IMR-90 (cell line): ENCODE results near the gene NOL4L. TPM values are rescaled to one million over a fixed set of nuclear protein-coding genes. Genes with fewer than 3 reads are reported as not detected.
A peak's percentile ranks its signal among the peaks of the same experiment; 100 is the strongest.

ENCODE experiments used
- ATAC-seq: fragments of 200-7000 bp; cut with Tn5 transposase; 2 replicates; pipeline ENCODE4 v1.9.1; 2020; ENCODE audit warnings: low read depth, mild to moderate bottlenecking, moderate library complexity
- BruUV-seq: library from RNA; stranded (reverse); fragments of 400-500 nt; replicated peaks from 2 replicates; lab custom pipeline; 2021; lab: Mats Ljungman, UMichigan
- CTCF ChIA-PET: fragments of 300-600 bp; formaldehyde crosslinking; extraction: SDS; loops from one replicate; lab custom pipeline; 2021; ENCODE audit warnings: antibody characterized with exemption; lab: Yijun Ruan, JAX
- POLR2A ChIA-PET: fragments of 300-600 bp; sonication (Branson Sonifier 250); formaldehyde crosslinking; loops from one replicate; lab custom pipeline; 2022; ENCODE audit warnings: antibody characterized with exemption; ENCODE audit not compliant: unreplicated experiment; lab: Charles Lee
- DNase-seq: peaks from one replicate; pipeline ENCODE4 v3.0.0; 2013
- H2AFZ ChIP-seq: replicated peaks from 2 replicates; pipeline ENCODE3; 2013; ENCODE audit warnings: low read length, mild to moderate bottlenecking; ENCODE audit not compliant: poor library complexity
- H2AK5ac ChIP-seq: 2 replicates; pipeline ENCODE4 v1.6.1; 2013; ENCODE audit warnings: low read depth, low read length, inconsistent platforms
- H2AK9ac ChIP-seq: replicated peaks from 2 replicates; pipeline ENCODE3; 2013; ENCODE audit warnings: mild to moderate bottlenecking, low read depth, low read length, moderate library complexity; ENCODE audit not compliant: poor library complexity
- H2BK120ac ChIP-seq: 2 replicates; pipeline ENCODE4 v1.6.1; 2013; ENCODE audit warnings: low read depth, low read length, inconsistent platforms
- H2BK15ac ChIP-seq: 3 replicates; pipeline ENCODE4 v1.6.1; 2013; ENCODE audit warnings: low read depth, low read length, inconsistent platforms
- H2BK20ac ChIP-seq: 2 replicates; pipeline ENCODE4 v1.6.1; 2013; ENCODE audit warnings: low read depth, mild to moderate bottlenecking, inconsistent platforms, low read length, moderate library complexity
- H2BK5ac ChIP-seq: 2 replicates; pipeline ENCODE4 v1.6.1; 2013; ENCODE audit warnings: mild to moderate bottlenecking, low read depth, low read length, inconsistent platforms; ENCODE audit not compliant: poor library complexity, severe bottlenecking
- H3K14ac ChIP-seq: replicated peaks from 2 replicates; pipeline ENCODE4 v1.6.1; 2013; ENCODE audit warnings: low read depth, low read length, inconsistent platforms
- H3K18ac ChIP-seq: 2 replicates; pipeline ENCODE4 v1.6.1; 2013; ENCODE audit warnings: low read depth, low read length, control low read depth
- H3K23ac ChIP-seq: 2 replicates; pipeline ENCODE4 v1.6.1; 2013; ENCODE audit warnings: low read depth, low read length, inconsistent platforms
- H3K27ac ChIP-seq: 2 replicates; pipeline ENCODE4 v1.5.1; 2013; ENCODE audit warnings: mild to moderate bottlenecking, control low read depth, low read length; ENCODE audit not compliant: insufficient read depth
- H3K27me3 ChIP-seq: 2 replicates; pipeline ENCODE4 v1.6.1; 2013; ENCODE audit warnings: low read length; ENCODE audit not compliant: control insufficient read depth, insufficient read depth
- H3K36me3 ChIP-seq: 2 replicates; pipeline ENCODE4 v1.6.1; 2013; ENCODE audit warnings: low read length, mixed read lengths; ENCODE audit not compliant: control insufficient read depth, insufficient read depth
- H3K4ac ChIP-seq: 2 replicates; pipeline ENCODE4 v1.6.1; 2013; ENCODE audit warnings: low read depth, low read length, inconsistent platforms
- H3K4me1 ChIP-seq: 2 replicates; pipeline ENCODE4 v1.6.1; 2013; ENCODE audit warnings: low read length, mixed read lengths; ENCODE audit not compliant: control insufficient read depth, insufficient read depth
- H3K4me2 ChIP-seq: 2 replicates; pipeline ENCODE4 v1.6.1; 2013; ENCODE audit warnings: low read depth, mild to moderate bottlenecking, control low read depth, low read length, moderate library complexity
- H3K4me3 ChIP-seq: 2 replicates; pipeline ENCODE4 v1.5.1; 2013; ENCODE audit warnings: low read depth, mild to moderate bottlenecking, control low read depth, low read length, moderate library complexity; ENCODE audit not compliant: insufficient read depth
- H3K56ac ChIP-seq: 2 replicates; pipeline ENCODE4 v1.6.1; 2013; ENCODE audit warnings: low read length, inconsistent platforms; ENCODE audit not compliant: insufficient read depth; ENCODE audit errors: extremely low read depth
- H3K79me1 ChIP-seq, 2 experiments: 2 replicates each; pipeline ENCODE4 v1.6.1; 2013; ENCODE audit warnings: low read length in 2 of 2, inconsistent platforms in 1 of 2, low read depth in 1 of 2
- H3K9ac ChIP-seq: 2 replicates; pipeline ENCODE4 v1.6.1; 2013; ENCODE audit warnings: low read depth, low read length, control low read depth
- H3K9me1 ChIP-seq: 2 replicates; pipeline ENCODE4 v1.6.1; 2013; ENCODE audit warnings: low read length, inconsistent platforms; ENCODE audit not compliant: insufficient read depth
- H3K9me3 ChIP-seq: 2 replicates; pipeline ENCODE4 v1.6.1; 2013; ENCODE audit warnings: low read length; ENCODE audit not compliant: control insufficient read depth, insufficient read depth
- H4K20me1 ChIP-seq: 2 replicates; pipeline ENCODE4 v1.6.1; 2013; ENCODE audit warnings: low read length, inconsistent platforms; ENCODE audit not compliant: insufficient read depth
- H4K5ac ChIP-seq: 2 replicates; pipeline ENCODE4 v1.6.1; 2013; ENCODE audit warnings: mild to moderate bottlenecking, low read depth, low read length, control low read depth
- H4K8ac ChIP-seq, 2 experiments: 2 replicates each; pipeline ENCODE4 v1.6.1; 2013; ENCODE audit warnings: low read depth in 2 of 2, low read length in 2 of 2, control low read depth in 1 of 2, inconsistent platforms in 1 of 2
- H4K91ac ChIP-seq: 2 replicates; pipeline ENCODE4 v1.6.1; 2013; ENCODE audit warnings: low read depth, low read length, inconsistent platforms; ENCODE audit not compliant: insufficient read depth
- BHLHE40 ChIP-seq: fragments of 150-350 bp; IDR thresholded peaks from 2 replicates; pipeline ENCODE4 v1.6.1; 2016; ENCODE audit warnings: mild to moderate bottlenecking, low read depth, low read length
- CEBPB ChIP-seq: IDR thresholded peaks from 2 replicates; pipeline ENCODE4 v1.6.1; 2012; ENCODE audit warnings: low read depth, low read length, improper control_type of control experiment
- CHD1 ChIP-seq: IDR thresholded peaks from 2 replicates; pipeline ENCODE4 v1.6.1; 2012; ENCODE audit warnings: low read depth, low read length, improper control_type of control experiment
- CTCF ChIP-seq: conservative IDR thresholded peaks from 2 replicates; pipeline ENCODE4 v1.5.1; 2012; ENCODE audit warnings: mild to moderate bottlenecking, low read depth, low read length, improper control_type of control experiment
- FOS ChIP-seq: fragments of 150-350 bp; IDR thresholded peaks from 2 replicates; pipeline ENCODE4 v1.6.1; 2016; ENCODE audit warnings: low read depth, low read length
- MAFK ChIP-seq: IDR thresholded peaks from 2 replicates; pipeline ENCODE4 v1.6.1; 2012; ENCODE audit warnings: low read depth, low read length, improper control_type of control experiment
- MAZ ChIP-seq: IDR thresholded peaks from 2 replicates; pipeline ENCODE4 v1.6.1; 2012; ENCODE audit warnings: low read depth, mild to moderate bottlenecking, low read length, improper control_type of control experiment, moderate library complexity, borderline replicate concordance
- MXI1 ChIP-seq: IDR thresholded peaks from 2 replicates; pipeline ENCODE4 v1.6.1; 2012; ENCODE audit warnings: low read depth, mild to moderate bottlenecking, low read length, moderate library complexity, borderline replicate concordance
- NFE2L2 ChIP-seq: fragments of 150-350 bp; IDR thresholded peaks from 2 replicates; pipeline ENCODE4 v1.6.1; 2016; ENCODE audit warnings: low read depth, mild to moderate bottlenecking, low read length
- POLR2A ChIP-seq: IDR thresholded peaks from 2 replicates; pipeline ENCODE4 v1.6.1; 2012; ENCODE audit warnings: mild to moderate bottlenecking, low read depth, low read length
- RAD21 ChIP-seq: IDR thresholded peaks from 2 replicates; pipeline ENCODE4 v1.6.1; 2012; ENCODE audit warnings: low read length, improper control_type of control experiment
- RCOR1 ChIP-seq: IDR thresholded peaks from 2 replicates; pipeline ENCODE4 v1.6.1; 2012; ENCODE audit warnings: mild to moderate bottlenecking, low read length, improper control_type of control experiment; ENCODE audit not compliant: insufficient replicate concordance
- RFX5 ChIP-seq: IDR thresholded peaks from 2 replicates; pipeline ENCODE4 v1.8.0; 2012; ENCODE audit warnings: low read depth, mild to moderate bottlenecking, low read length, moderate library complexity
- WGBS, 2 experiments: methylation state at CpG; one replicate each; pipeline versions ENCODE4 v1.1.5 to v1.1.7; 2013; ENCODE audit warnings: missing lambda C conversion rate in 2 of 2; ENCODE audit not compliant: insufficient read length in 1 of 2; ENCODE audit errors: extremely low coverage in 2 of 2; 5-methylcytosine and 5-hydroxymethylcytosine counted together
- dilution Hi-C: fragments of 300-500 bp; cut with HindIII; formaldehyde crosslinking; loops from one replicate; pipeline ENCODE4 v1.14.3; 2018; ENCODE audit warnings: low sequenced_read_pairs; ENCODE audit not compliant: unreplicated experiment
- in situ Hi-C: fragments of 300-500 bp; cut with MboI; formaldehyde crosslinking; loops from 3 replicates; pipeline ENCODE4 v1.14.3; 2019; ENCODE audit warnings: low sequenced_read_pairs, inconsistent platforms, mixed read lengths
- intact Hi-C: fragments of 100-400 bp; cut with micrococcal nuclease; formaldehyde crosslinking; loops from 2 replicates; pipeline ENCODE4 v1.10.0; 2022
- polyA plus RNA-seq, 3 experiments: library from polyadenylated mRNA; depleted of rRNA; stranded (reverse); fragments of >200 nt; gene quantifications; 2 replicates each; pipeline ENCODE4 v1.2.3, GENCODE V29; 2012; ENCODE audit warnings: low replicate concordance in 1 of 3
- total RNA-seq: library from RNA; depleted of rRNA; stranded (reverse); fragments of >200 nt; gene quantifications from 2 replicates; pipeline ENCODE4 v1.2.3, GENCODE V29; 2012
- TF ChIP-seq, protein P1 (sequence below): fragments of 150-350 bp; IDR thresholded peaks from 2 replicates; pipeline ENCODE4 v1.6.1; 2016; ENCODE audit warnings: low read depth, mild to moderate bottlenecking, low read length, moderate library complexity, borderline replicate concordance
- TF ChIP-seq, protein P2 (sequence below): fragments of 150-350 bp; IDR thresholded peaks from 2 replicates; pipeline ENCODE4 v1.6.1; 2017; ENCODE audit warnings: mild to moderate bottlenecking, antibody characterized with exemption, low read length, low read depth

Gene NOL4L
- total and polyA plus RNA-seq, 2 of the 4 experiments (the other 2 are of a cell fraction), result 4.7 to 13.3 TPM

DNA sequence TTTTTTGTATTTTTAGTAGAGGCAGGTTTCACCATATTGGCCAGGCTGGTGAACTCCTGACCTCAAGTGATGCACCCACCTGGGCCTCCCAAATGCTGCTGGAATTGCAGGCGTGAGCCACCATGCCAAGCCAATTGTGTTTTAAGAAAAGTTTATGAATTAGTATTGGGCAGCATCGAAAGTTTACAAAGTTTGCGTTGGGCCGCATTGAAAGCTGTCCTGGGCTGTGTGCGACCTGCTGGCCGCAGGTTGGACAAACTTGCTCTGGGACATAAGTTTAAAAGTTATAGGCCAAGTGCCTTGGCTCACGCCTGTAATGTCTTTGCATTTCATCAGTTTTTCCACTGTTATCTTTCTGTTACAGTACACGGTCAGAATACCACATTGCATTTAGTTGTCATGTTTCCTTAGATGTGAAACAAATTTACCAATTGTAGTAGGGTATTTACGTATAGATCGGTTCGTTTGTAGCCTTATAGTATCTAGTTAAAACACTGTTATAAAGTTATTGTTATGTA lies 187.5 kb downstream of the NOL4L start:
- H2AK9ac ChIP-seq, result no peak overlapping the region
- H2BK15ac ChIP-seq, result no peak overlapping the region
- H3K56ac ChIP-seq, result no peak overlapping the region
- TF ChIP-seq CTCF (no peak), RCOR1 (no peak), RFX5 (no peak), FOS (no peak), MAZ (no peak), CHD1 (no peak), CEBPB (no peak), BHLHE40 (no peak), MXI1 (no peak), NFE2L2 (no peak), MAFK (no peak), RAD21 (no peak), POLR2A (no peak)
- TF ChIP-seq, protein P1, sequence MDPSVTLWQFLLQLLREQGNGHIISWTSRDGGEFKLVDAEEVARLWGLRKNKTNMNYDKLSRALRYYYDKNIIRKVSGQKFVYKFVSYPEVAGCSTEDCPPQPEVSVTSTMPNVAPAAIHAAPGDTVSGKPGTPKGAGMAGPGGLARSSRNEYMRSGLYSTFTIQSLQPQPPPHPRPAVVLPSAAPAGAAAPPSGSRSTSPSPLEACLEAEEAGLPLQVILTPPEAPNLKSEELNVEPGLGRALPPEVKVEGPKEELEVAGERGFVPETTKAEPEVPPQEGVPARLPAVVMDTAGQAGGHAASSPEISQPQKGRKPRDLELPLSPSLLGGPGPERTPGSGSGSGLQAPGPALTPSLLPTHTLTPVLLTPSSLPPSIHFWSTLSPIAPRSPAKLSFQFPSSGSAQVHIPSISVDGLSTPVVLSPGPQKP, result no peak
- TF ChIP-seq, protein P2, sequence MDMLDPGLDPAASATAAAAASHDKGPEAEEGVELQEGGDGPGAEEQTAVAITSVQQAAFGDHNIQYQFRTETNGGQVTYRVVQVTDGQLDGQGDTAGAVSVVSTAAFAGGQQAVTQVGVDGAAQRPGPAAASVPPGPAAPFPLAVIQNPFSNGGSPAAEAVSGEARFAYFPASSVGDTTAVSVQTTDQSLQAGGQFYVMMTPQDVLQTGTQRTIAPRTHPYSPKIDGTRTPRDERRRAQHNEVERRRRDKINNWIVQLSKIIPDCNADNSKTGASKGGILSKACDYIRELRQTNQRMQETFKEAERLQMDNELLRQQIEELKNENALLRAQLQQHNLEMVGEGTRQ, result no peak
- BruUV-seq, result no TSS peak
- peaks cover 8% of the 10 kb centered on the region; the same call in 1 of the 2 replicates for H3K9me1 ChIP-seq
- no peak overlapping the region for H2AK5ac ChIP-seq
- no peak overlapping the region for H3K4me2 ChIP-seq
- peaks cover 21 to 66% of the 10 kb centered on the region in 2 experiments for H3K79me1 ChIP-seq
- no peak overlapping the region for H3K18ac ChIP-seq
- H2BK20ac ChIP-seq, result no peak overlapping the region
- in situ Hi-C loops, result no loop called here
- no peak overlapping the region for H3K4me3 ChIP-seq
- no peak overlapping the region for H3K23ac ChIP-seq
- ATAC-seq (no peak), DNase-seq (no peak)
- ChIA-PET POLR2A (no interaction called here), CTCF (interaction anchor here (0.5 kb wide), 1 partner anchor 937 kb away, joined by 6 read pairs; no protein-coding TSS in a partner anchor)
- H3K4me1 ChIP-seq, result peaks cover 2% of the 10 kb centered on the region; the same call in 1 of the 2 replicates
- dilution Hi-C loops, result no loop called here
- no CpG with 5 or more reads among the region's 11 CpGs for WGBS, 2 experiments
- H2BK5ac ChIP-seq, result no peak overlapping the region
- no peak overlapping the region for H3K9ac ChIP-seq
- H3K14ac ChIP-seq, result 0 out of 2 replicates have a peak overlapping the region, but pooled peaks have one; percentile 29
- no peak overlapping the region for H4K5ac ChIP-seq
- H4K8ac ChIP-seq, result no peak overlapping the region
- H2BK120ac ChIP-seq, result no peak overlapping the region
- H2AFZ ChIP-seq, result peak overlapping the region; percentile 2
- H3K36me3 ChIP-seq, result peaks cover 2% of the 10 kb centered on the region; the same call in 1 of the 2 replicates
- no peak overlapping the region for H4K91ac ChIP-seq
- no peak overlapping the region for H3K27ac ChIP-seq
- peaks cover 44% of the 10 kb centered on the region for H4K20me1 ChIP-seq
- H3K4ac ChIP-seq, result no peak overlapping the region
- intact Hi-C loops, result loop anchor here (5.0 kb wide), 1 partner anchor 35 kb away; no protein-coding TSS in a partner anchor
- H3K9me3 ChIP-seq, result no peaks in the 10 kb centered on the region
- H3K27me3 ChIP-seq, result no peaks in the 10 kb centered on the region
